Measurements from ENCODE around the gene SERPINA6. TPM values are rescaled to one million over a fixed set of nuclear protein-coding genes. Genes with fewer than 3 reads are reported as not detected.
"Not testable (repeated sequence)": the region's sequence is repeated elsewhere in the genome, so short reads cannot be mapped to it uniquely, and the experiment has no call there.

The SERPINA6 gene
- total RNA-seq, 1 donor from 2014 or later: not detected

GRCh38 chr14:94356379-94357056 is 33.4 kb upstream of the SERPINA6 start:
- DNase-seq (no peak), ATAC-seq (ENCODE audit: poor library complexity) (no peak)
- intact Hi-C loops (cut with DNase I): loop anchor here (5.0 kb wide), 1 partner anchor 131 kb away; no protein-coding TSS in a partner anchor

DNA sequence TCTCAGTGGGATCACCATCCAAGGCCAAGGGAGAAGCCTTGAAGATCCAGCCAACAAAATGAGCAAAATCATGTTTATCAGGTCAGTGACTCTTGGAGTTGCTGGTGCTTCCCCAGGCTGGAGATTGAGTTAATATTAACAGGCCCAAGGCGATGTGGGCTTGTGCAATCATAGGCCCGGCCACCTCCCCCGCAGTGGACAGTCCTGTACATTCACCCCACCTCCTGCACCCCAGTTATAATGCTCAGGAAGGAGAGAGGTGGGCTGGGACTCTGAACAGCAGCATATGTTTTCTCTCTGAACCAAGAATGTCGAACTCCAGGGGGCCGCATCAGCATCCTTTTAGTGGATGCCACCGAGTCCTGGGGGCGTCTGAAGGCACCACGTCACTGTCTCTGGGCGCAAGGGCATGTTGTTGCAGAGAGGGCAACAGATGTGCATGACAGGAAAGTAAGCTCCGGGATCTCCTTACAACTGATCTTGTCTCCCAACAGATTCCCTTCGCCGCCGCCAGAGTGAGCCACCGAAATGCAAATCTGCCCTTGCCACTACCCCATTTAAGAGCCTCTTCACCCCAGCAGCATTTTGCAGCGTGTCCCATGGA is 32.2 kb upstream of the SERPINA6 start:
- ATAC-seq (ENCODE audit: poor library complexity) (no peak), DNase-seq (peak; percentile 62)
- intact Hi-C loops (cut with DNase I): loop anchor here (5.0 kb wide), 1 partner anchor 132 kb away; no protein-coding TSS in a partner anchor

- intact Hi-C loops (cut with DNase I): loop anchor here (5.0 kb wide), 1 partner anchor 133 kb away; no protein-coding TSS in a partner anchor
- DNase-seq (no peak), ATAC-seq (ENCODE audit: poor library complexity) (no peak)
Measured at GRCh38 chr14:94354638-94355185, 31.6 kb upstream of the SERPINA6 start.

DNA sequence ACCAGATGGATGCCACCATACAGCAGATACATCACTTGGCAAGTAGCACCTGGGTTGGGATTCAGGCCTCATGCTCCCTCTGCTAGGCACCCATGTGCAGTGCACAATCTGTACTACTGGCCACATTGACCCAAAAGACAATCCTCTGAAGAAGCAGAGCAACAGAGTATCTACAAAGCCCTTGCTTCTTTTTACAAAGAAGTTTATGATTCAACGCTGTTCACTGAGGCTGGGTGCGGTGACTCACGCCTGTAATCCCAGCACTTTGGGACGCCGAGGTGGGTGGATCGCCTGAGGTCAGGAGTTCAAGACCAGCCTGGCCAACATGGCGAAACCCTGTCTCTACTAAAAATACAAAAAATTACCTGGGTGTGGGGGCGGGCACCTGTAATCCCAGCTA is 31.1 kb upstream of the SERPINA6 start:
- DNase-seq; ATAC-seq (ENCODE audit: poor library complexity); intact Hi-C loops (cut with DNase I): not testable (repeated sequence)

- intact Hi-C loops (cut with DNase I): no loop called here
- no peak for ATAC-seq (ENCODE audit: poor library complexity)
Measured at GRCh38 chr14:94349276-94349675, 26.1 kb upstream of the SERPINA6 start.

DNA sequence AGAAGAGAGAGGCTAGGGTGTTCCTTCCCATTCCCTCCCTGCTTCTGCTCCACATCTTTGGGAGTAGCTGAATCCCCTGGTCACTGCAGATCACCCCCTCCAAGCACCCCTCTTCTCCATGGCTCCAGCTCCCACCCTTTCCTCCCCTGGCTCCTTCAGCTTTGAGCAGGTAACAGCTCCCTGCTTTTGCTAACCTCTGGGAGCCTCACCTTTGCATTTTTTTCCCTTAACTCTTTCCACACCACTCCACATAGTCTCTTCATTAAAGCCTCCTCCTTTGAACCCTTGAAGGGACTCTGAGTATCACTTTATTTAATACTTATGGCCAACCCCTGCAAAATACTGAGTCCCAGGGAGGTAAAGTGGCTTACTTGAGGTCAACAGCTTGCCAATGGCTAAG is 25.7 kb upstream of the SERPINA6 start:
- intact Hi-C loops (cut with DNase I): no loop called here
- DNase-seq (no peak), ATAC-seq (ENCODE audit: poor library complexity) (no peak)

More at GRCh38 chr14:94349276-94349675, 26.1 kb upstream of the SERPINA6 start:
- DNase-seq: no peak

DNA sequence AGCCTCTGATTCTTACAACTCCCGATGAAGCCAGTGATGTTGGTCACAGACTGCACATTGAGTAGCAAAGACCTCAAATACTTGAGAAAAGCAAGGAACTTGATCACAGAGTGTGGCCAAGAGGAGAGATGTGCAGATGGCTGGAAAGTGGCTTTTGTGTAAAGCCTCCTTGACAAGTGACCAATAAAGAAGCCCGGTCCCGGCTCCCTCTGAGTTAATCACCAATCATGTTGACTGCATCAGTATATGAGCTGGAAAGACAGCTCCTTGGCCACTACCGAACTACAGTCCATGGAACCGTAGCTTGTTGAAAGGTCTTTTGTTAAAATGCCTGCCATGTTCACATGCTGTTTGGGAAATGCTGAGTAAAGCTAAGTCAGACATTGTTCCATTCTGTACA is 23.7 kb upstream of the SERPINA6 start:
- intact Hi-C loops (cut with DNase I): no loop called here
- no peak for ATAC-seq (ENCODE audit: poor library complexity)
- DNase-seq: no peak

DNA sequence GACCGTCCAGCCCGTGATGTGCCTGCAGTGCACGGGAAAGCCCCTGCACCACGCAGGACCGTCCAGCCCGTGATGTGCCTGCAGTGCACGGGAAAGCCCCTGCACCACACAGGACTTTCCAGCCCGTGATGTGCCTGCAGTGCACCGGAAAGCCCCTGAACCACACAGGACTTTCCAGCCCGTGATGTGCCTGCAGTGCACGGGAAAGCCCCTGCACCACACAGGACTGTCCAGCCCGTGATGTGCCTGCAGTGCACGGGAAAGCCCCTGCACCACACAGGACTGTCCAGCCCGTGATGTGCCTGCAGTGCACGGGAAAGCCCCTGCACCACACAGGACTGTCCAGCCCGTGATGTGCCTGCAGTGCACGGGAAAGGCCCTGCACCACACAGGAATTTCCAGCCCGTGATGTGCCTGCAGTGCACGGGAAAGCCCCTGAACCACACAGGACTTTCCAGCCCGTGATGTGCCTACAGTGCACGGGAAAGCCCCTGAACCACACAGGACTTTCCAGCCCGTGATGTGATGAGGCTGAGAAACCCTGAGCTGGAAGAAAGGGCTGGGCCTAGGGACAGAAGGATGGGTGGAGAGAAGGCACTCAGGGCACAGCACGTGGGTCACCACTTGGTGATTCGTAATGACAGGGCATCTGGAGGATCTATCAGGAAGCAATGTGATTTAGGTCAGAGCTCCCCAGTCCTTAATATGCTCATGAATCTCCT is 23.1 kb upstream of the SERPINA6 start:
- ATAC-seq (ENCODE audit: poor library complexity); DNase-seq; intact Hi-C loops (cut with DNase I): not testable (repeated sequence)

DNA sequence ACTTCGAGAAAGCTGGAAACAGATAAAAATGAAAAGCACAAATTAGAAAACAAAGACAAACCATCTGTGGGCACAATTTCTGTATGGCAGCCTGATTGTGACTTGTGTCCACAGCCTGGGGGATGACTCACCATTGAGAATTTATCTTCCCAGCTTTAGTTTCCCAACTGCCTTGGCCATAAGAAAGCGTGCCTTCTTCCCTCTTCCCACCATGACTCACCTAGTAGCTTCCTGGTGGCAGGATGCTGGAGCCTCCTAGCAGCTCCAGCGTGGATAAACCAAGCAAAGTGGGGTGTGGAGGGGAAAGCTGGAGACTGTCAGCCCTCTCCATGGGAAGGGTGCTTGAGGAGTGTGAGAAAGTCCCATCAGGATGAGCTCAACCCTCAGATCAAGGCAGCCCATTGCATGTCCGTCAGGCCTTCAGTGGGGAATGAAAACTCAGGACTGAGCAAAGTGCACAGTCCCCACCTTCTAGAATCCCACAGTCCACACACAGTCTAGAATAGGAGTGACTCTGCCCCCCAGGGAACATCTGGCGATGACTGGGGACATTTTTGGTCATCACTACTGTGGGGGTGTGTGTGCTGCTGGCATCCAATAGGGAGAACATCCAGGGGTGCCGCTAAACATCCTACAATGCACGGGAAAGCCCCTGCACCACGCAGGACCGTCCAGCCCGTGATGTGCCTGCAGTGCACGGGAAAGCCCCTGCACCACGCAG is 22.4 kb upstream of the SERPINA6 start:
- intact Hi-C loops (cut with DNase I): no loop called here
- ATAC-seq (ENCODE audit: poor library complexity): no peak
- no peak for DNase-seq

DNA sequence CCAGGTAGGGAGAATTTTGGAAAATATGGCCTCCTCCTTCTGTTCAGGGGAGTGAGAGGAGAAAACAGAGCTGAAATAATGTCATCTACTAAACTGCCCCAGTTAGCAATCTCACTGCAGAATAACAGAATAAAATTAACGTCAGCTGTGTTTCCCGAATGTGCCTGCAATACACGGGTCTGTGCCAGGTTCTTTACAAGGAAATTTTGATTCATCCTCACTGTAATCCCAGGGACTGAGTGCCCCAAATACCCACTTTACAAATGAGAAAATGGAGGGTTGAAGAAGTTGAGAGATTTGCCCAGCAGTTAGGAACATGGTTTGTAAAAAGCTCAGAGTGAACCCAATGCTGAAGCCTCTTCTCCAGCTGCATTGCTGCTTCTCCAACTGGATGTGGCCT is 21.3 kb upstream of the SERPINA6 start:
- DNase-seq (no peak), ATAC-seq (ENCODE audit: poor library complexity) (no peak)
- intact Hi-C loops (cut with DNase I): no loop called here

- intact Hi-C loops (cut with DNase I): no loop called here
- no peak for DNase-seq
- ATAC-seq (ENCODE audit: poor library complexity): no peak
Measured at GRCh38 chr14:94343238-94344005, 20.3 kb upstream of the SERPINA6 start.

- intact Hi-C loops (cut with DNase I): no loop called here
- peak; percentile 97 for ATAC-seq (ENCODE audit: poor library complexity)
- DNase-seq: peak; percentile 90
Measured at GRCh38 chr14:94342334-94342934, 19.3 kb upstream of the SERPINA6 start.

- peak; percentile 50 for ATAC-seq (ENCODE audit: poor library complexity)
Measured at GRCh38 chr14:94341656-94342333, 18.7 kb upstream of the SERPINA6 start.

GRCh38 chr14:94340533-94340932 is 17.4 kb upstream of the SERPINA6 start:
- DNase-seq (no peak), ATAC-seq (ENCODE audit: poor library complexity) (no peak)
- intact Hi-C loops (cut with DNase I): no loop called here

More at GRCh38 chr14:94341656-94342333, 18.7 kb upstream of the SERPINA6 start:
- intact Hi-C loops (cut with DNase I): no loop called here
- no peak for DNase-seq

DNA sequence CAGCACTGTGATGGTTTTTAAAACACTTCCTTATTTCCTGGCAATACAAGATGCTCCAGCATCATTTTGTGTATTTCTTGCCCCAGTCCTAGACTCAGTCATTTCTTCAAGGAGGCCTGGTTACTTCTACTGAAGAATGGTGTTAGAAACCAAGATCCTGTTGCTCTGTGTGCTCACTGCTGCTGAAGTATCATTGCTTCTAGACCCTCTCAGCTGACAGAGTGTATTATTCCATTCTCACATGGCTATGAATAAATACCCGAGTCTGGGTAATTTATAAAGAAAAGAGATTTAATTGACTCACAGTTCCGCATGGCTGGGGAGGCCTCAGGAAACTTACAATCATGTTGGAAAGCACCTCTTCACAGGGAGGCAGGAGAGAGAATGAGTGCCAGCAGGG is 14.9 kb upstream of the SERPINA6 start:
- no peak for ATAC-seq (ENCODE audit: poor library complexity)
- no peak for DNase-seq
- intact Hi-C loops (cut with DNase I): no loop called here

- DNase-seq (no peak), ATAC-seq (ENCODE audit: poor library complexity) (no peak)
- intact Hi-C loops (cut with DNase I): no loop called here
Measured at GRCh38 chr14:94337274-94337673, 14.1 kb upstream of the SERPINA6 start.

GRCh38 chr14:94334872-94335271 is 11.7 kb upstream of the SERPINA6 start:
- intact Hi-C loops (cut with DNase I): no loop called here
- ATAC-seq (ENCODE audit: poor library complexity): no peak
- DNase-seq: no peak
